HG03045 (cell line): Measurements from ENCODE around the gene OR5C1.
"Not testable (repeated sequence)": the region's sequence is repeated elsewhere in the genome, so short reads cannot be mapped to it uniquely, and the experiment has no call there.

Experiments
- ATAC-seq: cut with Tn5 transposase; IDR thresholded peaks from one replicate; pipeline ENCODE4 v1.9.1; 2021; ENCODE audit warnings: mild to moderate bottlenecking, moderate library complexity; ENCODE audit not compliant: unreplicated experiment

The OR5C1 gene

DNA sequence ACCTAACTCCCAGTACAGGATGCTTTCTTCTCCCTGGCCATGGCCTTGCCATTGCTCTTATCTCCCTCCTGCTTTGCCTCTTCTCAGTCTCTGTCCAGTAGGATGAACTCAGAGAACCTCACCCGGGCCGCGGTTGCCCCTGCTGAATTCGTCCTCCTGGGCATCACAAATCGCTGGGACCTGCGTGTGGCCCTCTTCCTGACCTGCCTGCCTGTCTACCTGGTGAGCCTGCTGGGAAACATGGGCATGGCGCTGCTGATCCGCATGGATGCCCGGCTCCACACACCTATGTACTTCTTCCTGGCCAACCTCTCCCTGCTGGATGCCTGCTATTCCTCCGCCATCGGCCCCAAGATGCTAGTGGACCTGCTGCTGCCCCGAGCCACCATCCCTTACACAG is at the start of gene OR5C1:
OR5C1 (plus strand) TSS at position 103 of the 400 bp plus-strand sequence; CDS start at position 103, 0 bp downstream.
- ATAC-seq: no peak

DNA sequence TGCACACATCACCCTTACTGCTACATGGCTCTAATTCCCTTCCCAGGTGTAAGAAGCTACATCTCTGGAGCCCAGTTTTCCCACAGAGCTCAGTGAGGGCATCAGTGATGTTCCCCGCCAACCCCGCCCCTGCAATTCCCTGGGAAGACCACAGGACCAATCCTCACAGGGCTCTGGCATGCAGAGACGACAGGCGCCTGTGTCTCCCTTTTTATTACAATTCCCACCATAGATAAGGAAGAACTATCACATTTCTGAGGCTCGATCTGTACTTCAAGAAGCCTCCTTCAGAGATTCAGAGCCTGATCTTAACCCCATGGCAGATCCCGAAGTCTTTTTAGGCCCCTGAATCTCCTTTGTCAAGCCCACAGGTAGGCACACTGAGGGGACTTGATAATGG is 46.7 kb upstream of the OR5C1 start, which contains the start of gene OR1L6:
OR1L6 (plus strand) TSS at position 301 of the 400 bp plus-strand sequence. CDS start 7,545 bp downstream, outside the sequence.
- no peak for ATAC-seq

- ATAC-seq: no peak
Measured at GRCh38 chr9:122754825-122755224, 33.9 kb upstream of the OR5C1 start.

DNA sequence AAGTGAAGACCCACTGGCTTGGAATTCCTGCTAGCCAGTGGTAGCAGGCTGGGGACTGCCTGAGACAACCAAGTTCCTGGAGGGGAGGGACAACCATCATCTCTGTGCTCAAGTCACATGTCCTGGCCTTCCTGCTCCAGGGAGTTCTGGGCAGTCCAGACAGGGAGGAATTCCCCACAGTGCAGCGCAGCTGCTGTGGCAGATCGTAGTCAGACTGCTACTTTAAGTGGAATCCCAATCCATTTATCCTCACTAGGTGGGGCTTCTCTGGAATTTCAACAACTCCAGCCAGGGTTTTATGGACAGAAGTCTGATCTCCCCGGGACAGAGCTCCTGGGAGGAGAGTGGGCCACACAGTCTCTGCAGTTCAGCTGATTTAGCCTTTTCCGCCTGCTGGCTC is 20.9 kb upstream of the OR5C1 start:
- ATAC-seq: no peak

GRCh38 chr9:122777052-122777451 is 11.7 kb upstream of the OR5C1 start:
- ATAC-seq: no peak

- no peak for ATAC-seq
Measured at GRCh38 chr9:122777935-122778627, 10.7 kb upstream of the OR5C1 start.

GRCh38 chr9:122779181-122779580 is 9.6 kb upstream of the OR5C1 start:
- no peak for ATAC-seq

DNA sequence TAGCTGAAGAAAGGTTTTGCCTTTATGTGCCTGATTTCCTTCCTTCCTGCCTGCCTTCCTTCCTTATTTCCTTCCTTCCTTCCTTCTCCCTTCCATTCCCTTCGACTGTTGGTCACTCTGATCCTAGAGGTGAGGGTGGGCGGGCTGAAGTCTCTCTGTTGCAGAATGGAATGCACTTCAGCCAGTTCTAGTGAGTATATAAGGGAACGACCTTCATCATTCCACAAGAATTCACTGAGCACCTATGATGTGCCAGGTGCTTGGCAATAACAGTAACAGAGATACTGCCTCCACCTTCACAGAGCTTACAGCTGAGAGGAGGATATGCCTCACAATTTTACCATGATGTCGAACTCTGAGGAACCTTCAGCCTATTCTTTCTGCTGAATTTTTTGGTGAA is 8.7 kb upstream of the OR5C1 start:
- no peak for ATAC-seq

DNA sequence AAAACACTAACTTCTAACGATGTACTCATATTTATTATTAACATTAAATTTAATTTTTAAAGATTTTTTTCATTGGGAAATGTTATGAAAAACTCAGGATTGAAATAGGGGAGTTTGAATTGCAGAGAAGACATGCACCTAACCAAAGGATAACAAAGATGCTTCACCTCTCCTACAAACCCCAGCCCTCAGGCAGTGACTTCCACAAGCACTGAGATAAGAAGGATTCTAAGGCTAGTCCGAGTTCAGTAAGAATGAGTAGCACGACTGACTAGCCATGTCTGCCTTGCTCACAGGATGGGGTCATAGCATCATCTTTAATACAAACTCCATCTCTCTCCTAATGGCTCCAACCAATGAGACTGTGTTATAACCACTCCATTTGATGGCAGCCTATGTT is 7.1 kb upstream of the OR5C1 start:
- ATAC-seq: no peak

- no peak for ATAC-seq
Measured at GRCh38 chr9:122785269-122785668, 3.5 kb upstream of the OR5C1 start.

GRCh38 chr9:122786338-122786737 is 2.4 kb upstream of the OR5C1 start:
- no peak for ATAC-seq

- ATAC-seq: no peak
Measured at GRCh38 chr9:122789256-122790046, 718 bp downstream of the OR5C1 start.

- no peak for ATAC-seq
Measured at GRCh38 chr9:122791872-122792669, 3.3 kb downstream of the OR5C1 start.

DNA sequence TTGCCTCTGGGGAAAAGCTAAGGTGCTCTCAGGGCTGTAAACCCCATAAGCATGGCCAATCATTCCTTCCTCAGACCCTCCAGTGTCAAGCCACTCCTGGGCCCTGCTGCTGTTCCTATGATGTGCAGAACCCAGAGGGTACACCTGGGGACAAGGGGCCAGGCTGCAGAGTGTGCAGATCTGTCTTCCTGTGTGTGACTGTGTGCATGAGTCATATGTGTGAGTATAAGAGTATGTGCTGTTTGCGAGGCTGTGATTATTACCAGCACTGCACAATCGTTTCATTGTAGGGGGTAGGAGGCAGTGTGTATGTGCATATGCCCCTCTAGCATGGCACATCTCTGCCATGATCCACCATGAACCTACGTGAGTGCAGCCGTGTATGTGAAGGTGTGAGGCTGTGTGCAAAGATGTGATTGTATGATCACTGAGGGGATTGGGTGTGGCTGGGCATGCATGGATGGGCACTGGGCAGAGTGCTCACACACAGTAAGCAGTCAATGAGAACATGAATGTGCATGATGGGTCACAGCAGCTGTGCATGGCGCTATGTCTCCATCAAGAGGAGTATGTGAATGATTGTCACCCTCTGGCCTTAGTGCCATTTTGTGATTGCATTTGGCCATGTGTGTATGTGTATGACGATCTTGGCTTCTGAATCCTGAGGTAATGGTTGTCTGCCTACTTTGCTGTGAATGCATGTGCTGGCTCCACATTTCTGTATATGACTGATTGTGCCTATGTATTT is 8.8 kb downstream of the OR5C1 start:
- ATAC-seq: no peak

DNA sequence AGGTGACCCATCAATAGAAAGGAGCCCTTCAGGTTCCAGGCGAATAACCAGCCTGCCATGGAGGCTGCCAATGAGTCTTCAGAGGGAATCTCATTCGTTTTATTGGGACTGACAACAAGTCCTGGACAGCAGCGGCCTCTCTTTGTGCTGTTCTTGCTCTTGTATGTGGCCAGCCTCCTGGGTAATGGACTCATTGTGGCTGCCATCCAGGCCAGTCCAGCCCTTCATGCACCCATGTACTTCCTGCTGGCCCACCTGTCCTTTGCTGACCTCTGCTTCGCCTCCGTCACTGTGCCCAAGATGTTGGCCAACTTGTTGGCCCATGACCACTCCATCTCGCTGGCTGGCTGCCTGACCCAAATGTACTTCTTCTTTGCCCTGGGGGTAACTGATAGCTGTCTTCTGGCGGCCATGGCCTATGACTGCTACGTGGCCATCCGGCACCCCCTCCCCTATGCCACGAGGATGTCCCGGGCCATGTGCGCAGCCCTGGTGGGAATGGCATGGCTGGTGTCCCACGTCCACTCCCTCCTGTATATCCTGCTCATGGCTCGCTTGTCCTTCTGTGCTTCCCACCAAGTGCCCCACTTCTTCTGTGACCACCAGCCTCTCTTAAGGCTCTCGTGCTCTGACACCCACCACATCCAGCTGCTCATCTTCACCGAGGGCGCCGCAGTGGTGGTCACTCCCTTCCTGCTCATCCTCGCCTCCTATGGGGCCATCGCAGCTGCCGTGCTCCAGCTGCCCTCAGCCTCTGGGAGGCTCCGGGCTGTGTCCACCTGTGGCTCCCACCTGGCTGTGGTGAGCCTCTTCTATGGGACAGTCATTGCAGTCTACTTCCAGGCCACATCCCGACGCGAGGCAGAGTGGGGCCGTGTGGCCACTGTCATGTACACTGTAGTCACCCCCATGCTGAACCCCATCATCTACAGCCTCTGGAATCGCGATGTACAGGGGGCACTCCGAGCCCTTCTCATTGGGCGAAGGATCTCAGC is 11.6 kb downstream of the OR5C1 start, which contains the start of gene OR1K1:
OR1K1 (plus strand) TSS at position 58 of the 995 bp plus-strand sequence; CDS start at position 58, 0 bp downstream.
- no peak for ATAC-seq

GRCh38 chr9:122806661-122807060 is 17.9 kb downstream of the OR5C1 start:
- no peak for ATAC-seq

DNA sequence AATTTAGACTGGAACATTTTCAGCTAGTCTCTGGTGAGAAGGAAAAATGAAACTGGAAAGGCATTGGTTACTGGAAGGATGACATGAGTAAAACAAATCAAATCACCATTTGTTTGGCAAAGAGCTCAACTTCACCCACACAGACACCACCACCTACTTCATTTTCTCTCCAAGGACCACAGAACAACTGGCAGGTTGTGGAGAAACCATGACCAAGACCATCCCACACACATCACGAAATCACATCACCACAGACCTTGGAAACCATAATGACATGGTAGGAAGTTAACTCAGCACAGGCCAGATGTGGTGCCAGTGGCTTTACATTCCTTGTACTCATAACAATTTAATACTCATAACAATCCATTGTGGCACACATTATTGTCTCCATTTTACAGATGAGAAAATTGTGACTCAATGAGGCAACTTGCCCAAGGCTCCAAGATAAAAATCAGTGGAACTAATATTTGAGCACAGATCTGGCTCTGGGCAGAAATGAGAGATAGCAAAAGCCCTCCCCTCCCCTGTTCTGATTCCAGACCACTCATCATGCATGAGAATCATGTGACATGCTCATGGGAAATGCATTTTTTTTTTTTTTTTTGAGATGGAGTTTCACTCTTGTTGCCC is 18.7 kb downstream of the OR5C1 start:
- ATAC-seq: no peak

DNA sequence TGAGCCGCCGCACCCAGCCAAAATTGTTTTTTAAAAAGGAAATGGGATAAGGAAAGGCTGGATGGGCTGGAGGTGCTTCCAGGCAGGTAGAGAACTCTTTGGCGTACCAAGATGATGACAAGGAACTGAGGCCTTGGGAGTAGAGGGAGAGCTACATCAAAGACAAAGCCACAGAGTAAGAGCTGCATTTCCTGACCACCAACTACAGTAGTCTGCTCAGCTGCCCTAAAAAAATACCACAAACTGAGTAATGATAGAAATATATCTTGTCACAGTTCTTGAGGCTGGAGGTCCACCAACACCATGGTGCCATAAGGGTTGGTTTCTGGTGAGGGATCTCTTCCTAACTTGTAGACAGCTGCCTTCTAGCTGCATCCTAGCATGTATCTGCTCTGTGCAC is 19.4 kb downstream of the OR5C1 start:
- ATAC-seq: no peak

- ATAC-seq: not testable (repeated sequence)
Measured at GRCh38 chr9:122809261-122809660, 20.5 kb downstream of the OR5C1 start.
